HL-60/S4 treated with retinoic acid at 250 ng/mL for 4 days and 3 days (cell line): Measurements from ENCODE around the gene MSTN.

Experiments
- in situ Hi-C: fragments of 300-500 bp; cut with MboI; formaldehyde crosslinking; loops from 2 replicates; pipeline ENCODE4 v1.7.0; 2022; ENCODE audit warnings: low sequenced_read_pairs

MSTN gene

GRCh38 chr2:190062601-190063000 is at the start of gene MSTN:
TSS of gene MSTN (minus strand) at chr2:190062729. CDS start at chr2:190062596, 133 bp downstream.
- in situ Hi-C loops: no loop called here

- in situ Hi-C loops: no loop called here
Observed at GRCh38 chr2:190111166-190111565, 48.6 kb upstream of the MSTN start.

- in situ Hi-C loops: no loop called here
Observed at GRCh38 chr2:190110699-190111098, 48.2 kb upstream of the MSTN start.

- in situ Hi-C loops: no loop called here
Observed at GRCh38 chr2:190110131-190110530, 47.6 kb upstream of the MSTN start.

- in situ Hi-C loops: no loop called here
Observed at GRCh38 chr2:190107409-190107808, 44.9 kb upstream of the MSTN start.

GRCh38 chr2:190106783-190107182 is 44.3 kb upstream of the MSTN start:
- in situ Hi-C loops: no loop called here

- in situ Hi-C loops: no loop called here
Observed at GRCh38 chr2:190105554-190105953, 43.0 kb upstream of the MSTN start.

- in situ Hi-C loops: no loop called here
Observed at GRCh38 chr2:190103144-190103543, 40.6 kb upstream of the MSTN start.

- in situ Hi-C loops: no loop called here
Observed at GRCh38 chr2:190099890-190100697, 37.6 kb upstream of the MSTN start.

- in situ Hi-C loops: no loop called here
Observed at GRCh38 chr2:190098851-190099250, 36.3 kb upstream of the MSTN start.

GRCh38 chr2:190097115-190097514 is 34.6 kb upstream of the MSTN start:
- in situ Hi-C loops: no loop called here

GRCh38 chr2:190094316-190094871 is 31.9 kb upstream of the MSTN start:
- in situ Hi-C loops: no loop called here

- in situ Hi-C loops: no loop called here
Observed at GRCh38 chr2:190093793-190094192, 31.3 kb upstream of the MSTN start.

GRCh38 chr2:190090148-190090547 is 27.6 kb upstream of the MSTN start:
- in situ Hi-C loops: no loop called here

GRCh38 chr2:190088917-190089316 is 26.4 kb upstream of the MSTN start:
- in situ Hi-C loops: no loop called here

GRCh38 chr2:190084704-190085103 is 22.2 kb upstream of the MSTN start:
- in situ Hi-C loops: no loop called here

- in situ Hi-C loops: no loop called here
Observed at GRCh38 chr2:190082118-190082517, 19.6 kb upstream of the MSTN start.

- in situ Hi-C loops: no loop called here
Observed at GRCh38 chr2:190080527-190081049, 18.1 kb upstream of the MSTN start.

GRCh38 chr2:190079160-190079559 is 16.6 kb upstream of the MSTN start:
- in situ Hi-C loops: no loop called here

GRCh38 chr2:190075623-190076022 is 13.1 kb upstream of the MSTN start:
- in situ Hi-C loops: no loop called here

- in situ Hi-C loops: no loop called here
Observed at GRCh38 chr2:190069936-190070696, 7.6 kb upstream of the MSTN start.

GRCh38 chr2:190068764-190069163 is 6.2 kb upstream of the MSTN start:
- in situ Hi-C loops: no loop called here
